Measurements from ENCODE around the gene NCAPG2. TPM values are rescaled to one million over a fixed set of nuclear protein-coding genes. Genes with fewer than 3 reads are reported as not detected.

NCAPG2 gene
- polyA plus RNA-seq, 3 donors from 2014 or later = 3.5 to 7.9 (median 5.7) TPM

GRCh38 chr7:158602905-158603772 is 101.5 kb downstream of the NCAPG2 start:
- H3K36me3 Mint-ChIP-seq = peaks cover 0 to 4% (median 3%) of the 10 kb centered on the region in 3 donors
- peaks cover 0 to 2% (median 0%) of the 10 kb centered on the region in 3 donors for H3K27me3 Mint-ChIP-seq (ENCODE audit: low read depth in 3 of 3)
- no peaks in the 10 kb centered on the region for H3K9me3 Mint-ChIP-seq
- no peak overlapping the region for H3K4me3 Mint-ChIP-seq
- no peak overlapping the region for H3K27ac Mint-ChIP-seq
- DNase-seq = no peak
- no peaks in the 10 kb centered on the region for H3K4me1 Mint-ChIP-seq

DNA sequence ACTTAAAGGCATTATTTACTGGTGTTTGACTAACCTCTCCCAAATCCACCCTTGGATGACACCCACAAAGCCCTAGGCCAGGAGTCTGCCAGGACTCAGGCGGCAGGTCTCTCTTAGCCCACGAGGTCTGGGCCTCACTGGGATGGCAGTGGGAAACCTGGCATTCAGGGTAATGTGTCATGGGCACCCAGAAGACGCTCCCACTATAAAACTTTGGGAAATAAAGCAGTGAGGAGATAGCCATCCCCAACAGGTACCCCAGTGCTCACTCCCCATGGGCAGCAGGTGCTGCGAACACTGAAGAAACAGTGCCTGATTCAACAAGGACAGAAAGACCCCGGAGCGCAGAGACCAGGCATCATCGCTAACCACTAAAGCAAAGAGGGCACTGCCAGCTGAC is 102.6 kb downstream of the NCAPG2 start:
- no peak for DNase-seq
- no peak overlapping the region for H3K27ac Mint-ChIP-seq
- no peaks in the 10 kb centered on the region for H3K9me3 Mint-ChIP-seq
- H3K36me3 Mint-ChIP-seq = peaks cover 0 to 4% (median 3%) of the 10 kb centered on the region in 3 donors
- no peaks in the 10 kb centered on the region for H3K4me1 Mint-ChIP-seq
- H3K4me3 Mint-ChIP-seq = no peak overlapping the region
- H3K27me3 Mint-ChIP-seq (ENCODE audit: low read depth in 3 of 3) = peaks cover 0 to 2% (median 2%) of the 10 kb centered on the region in 3 donors

- peaks cover 0 to 2% (median 2%) of the 10 kb centered on the region in 3 donors for H3K27me3 Mint-ChIP-seq (ENCODE audit: low read depth in 3 of 3)
- H3K9me3 Mint-ChIP-seq = peaks cover 0 to 3% (median 0%) of the 10 kb centered on the region in 6 donors
- H3K4me1 Mint-ChIP-seq = no peaks in the 10 kb centered on the region
- H3K4me3 Mint-ChIP-seq = no peak overlapping the region
- H3K36me3 Mint-ChIP-seq = no peaks in the 10 kb centered on the region
- no peak overlapping the region for H3K27ac Mint-ChIP-seq
- no peak for DNase-seq
Measured at GRCh38 chr7:158601090-158601489, 103.5 kb downstream of the NCAPG2 start.

DNA sequence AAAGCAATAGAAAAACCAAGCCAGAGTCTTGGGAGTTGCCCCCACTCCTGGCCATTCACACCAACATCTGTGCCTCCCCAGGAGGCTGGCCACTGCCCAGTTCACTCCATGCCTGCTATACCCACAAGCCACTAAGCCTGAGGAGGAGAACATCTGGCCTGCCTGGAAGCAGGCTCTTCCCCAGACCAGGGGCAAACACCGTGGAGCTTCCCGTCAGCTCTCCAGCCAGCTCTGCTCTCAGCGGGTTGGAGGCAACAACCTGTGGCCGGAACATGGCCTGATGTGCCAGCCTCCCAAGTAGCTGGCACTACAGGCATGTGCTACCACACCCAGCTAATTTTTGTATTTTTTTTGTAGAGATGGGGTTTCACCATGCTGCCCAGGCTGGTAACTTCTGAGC is 107.9 kb downstream of the NCAPG2 start:
- Mint-ChIP-seq H3K9me3 (peaks cover 0 to 7% (median 2%) of the 10 kb centered on the region in 6 donors), H3K36me3 (no peaks in the 10 kb centered on the region), H3K27ac (peak overlapping the region in 1 of 6 donors; percentile 24), H3K27me3 (ENCODE audit: low read depth in 3 of 3) (peaks cover 2 to 11% (median 10%) of the 10 kb centered on the region in 3 donors), H3K4me1 (no peaks in the 10 kb centered on the region), H3K4me3 (peak overlapping the region in 1 of 5 donors; percentile 30)
- DNase-seq = no peak

GRCh38 chr7:158596309-158596708 is 108.3 kb downstream of the NCAPG2 start:
- peaks cover 2 to 11% (median 10%) of the 10 kb centered on the region in 3 donors for H3K27me3 Mint-ChIP-seq (ENCODE audit: low read depth in 3 of 3)
- peaks cover 0 to 7% (median 2%) of the 10 kb centered on the region in 6 donors for H3K9me3 Mint-ChIP-seq
- no peaks in the 10 kb centered on the region for H3K4me1 Mint-ChIP-seq
- no peak for DNase-seq
- peak overlapping the region in 2 of 6 donors; percentile 38 to 65 for H3K27ac Mint-ChIP-seq
- H3K4me3 Mint-ChIP-seq = peak overlapping the region in 1 of 5 donors; percentile 30
- no peaks in the 10 kb centered on the region for H3K36me3 Mint-ChIP-seq

DNA sequence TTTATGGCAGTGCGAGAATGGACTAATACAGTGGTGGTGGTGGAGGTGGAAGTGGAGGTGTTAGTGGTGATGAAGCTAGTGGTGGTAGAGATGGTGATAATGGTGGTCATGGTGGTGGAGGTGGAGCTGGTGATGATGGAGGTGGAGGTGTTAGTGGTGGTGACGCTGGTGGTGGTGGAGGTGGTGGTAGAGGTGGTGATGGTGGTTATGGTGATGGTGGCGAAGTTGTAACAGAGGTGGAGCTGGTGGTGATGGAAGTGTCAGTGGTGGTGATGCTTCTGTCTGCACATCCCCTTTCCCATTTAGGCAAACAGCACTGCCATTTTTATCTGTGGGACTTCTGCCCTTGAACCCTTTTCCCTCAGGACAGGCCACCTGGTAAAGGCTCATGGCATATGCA is 109.5 kb downstream of the NCAPG2 start:
- Mint-ChIP-seq H3K4me3 (no peak overlapping the region), H3K27me3 (ENCODE audit: low read depth in 3 of 3) (peaks cover 5 to 11% (median 8%) of the 10 kb centered on the region in 3 donors), H3K4me1 (no peaks in the 10 kb centered on the region), H3K27ac (no peak overlapping the region), H3K9me3 (peaks cover 0 to 7% (median 2%) of the 10 kb centered on the region in 6 donors), H3K36me3 (no peaks in the 10 kb centered on the region)
- DNase-seq = peak; percentile 23 to 32 (median 29)

- DNase-seq = no peak
- Mint-ChIP-seq H3K36me3 (no peaks in the 10 kb centered on the region), H3K4me3 (no peak overlapping the region), H3K27ac (no peak overlapping the region), H3K4me1 (peaks cover 0 to 6% of the 10 kb centered on the region in 2 donors), H3K9me3 (peaks cover 0 to 7% (median 2%) of the 10 kb centered on the region in 6 donors), H3K27me3 (ENCODE audit: low read depth in 3 of 3) (peaks cover 8 to 11% (median 11%) of the 10 kb centered on the region in 3 donors)
Measured at GRCh38 chr7:158592541-158592940, 112.1 kb downstream of the NCAPG2 start.

GRCh38 chr7:158591944-158592343 is 112.7 kb downstream of the NCAPG2 start:
- H3K9me3 Mint-ChIP-seq = peaks cover 0 to 7% (median 2%) of the 10 kb centered on the region in 6 donors

GRCh38 chr7:158590181-158590530 is 114.4 kb downstream of the NCAPG2 start:
- H3K27ac Mint-ChIP-seq = no peak overlapping the region
- no peaks in the 10 kb centered on the region for H3K36me3 Mint-ChIP-seq
- peaks cover 8 to 14% of the 10 kb centered on the region in 2 donors for H3K4me1 Mint-ChIP-seq
- H3K9me3 Mint-ChIP-seq = peaks cover 0 to 9% (median under 1%) of the 10 kb centered on the region in 6 donors
- peaks cover 13 to 17% (median 17%) of the 10 kb centered on the region in 3 donors for H3K27me3 Mint-ChIP-seq (ENCODE audit: low read depth in 3 of 3)
- DNase-seq = no peak
- no peak overlapping the region for H3K4me3 Mint-ChIP-seq

More at GRCh38 chr7:158591944-158592343, 112.7 kb downstream of the NCAPG2 start:
- no peak for DNase-seq
- H3K36me3 Mint-ChIP-seq = no peaks in the 10 kb centered on the region
- no peak overlapping the region for H3K4me3 Mint-ChIP-seq
- H3K27ac Mint-ChIP-seq = no peak overlapping the region
- peaks cover 0 to 6% of the 10 kb centered on the region in 2 donors for H3K4me1 Mint-ChIP-seq
- H3K27me3 Mint-ChIP-seq (ENCODE audit: low read depth in 3 of 3) = peaks cover 8 to 11% (median 8%) of the 10 kb centered on the region in 3 donors

DNA sequence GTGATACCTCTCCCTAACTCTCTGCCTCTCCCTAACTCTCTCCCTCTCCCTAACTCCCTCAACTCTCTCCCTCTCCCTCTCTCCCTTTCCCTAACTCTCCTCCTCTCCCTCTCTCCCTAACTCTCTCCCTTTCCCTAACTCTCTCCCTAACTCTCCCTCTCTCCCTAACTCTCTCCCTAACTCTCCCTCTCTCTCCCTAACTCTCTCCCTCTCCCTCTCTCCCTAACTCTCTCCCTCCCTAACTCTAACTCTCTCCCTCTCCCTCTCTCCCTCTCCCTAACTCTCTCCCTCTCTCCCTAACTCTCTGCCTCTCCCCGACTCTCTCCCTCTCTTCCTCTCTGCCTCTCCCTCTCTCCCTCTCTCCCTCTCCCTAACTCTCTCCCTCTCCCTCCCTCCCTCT is 115.0 kb downstream of the NCAPG2 start:
- no peaks in the 10 kb centered on the region for H3K36me3 Mint-ChIP-seq
- H3K9me3 Mint-ChIP-seq = peaks cover 0 to 9% (median under 1%) of the 10 kb centered on the region in 6 donors
- peaks cover 8 to 14% of the 10 kb centered on the region in 2 donors for H3K4me1 Mint-ChIP-seq
- no peak for DNase-seq
- peak overlapping the region in 1 of 5 donors; percentile 46 for H3K4me3 Mint-ChIP-seq
- no peak overlapping the region for H3K27ac Mint-ChIP-seq
- H3K27me3 Mint-ChIP-seq (ENCODE audit: low read depth in 3 of 3) = peaks cover 13 to 22% (median 21%) of the 10 kb centered on the region in 3 donors

- H3K4me3 Mint-ChIP-seq = peak overlapping the region; percentile 30 to 66 (median 35)
- no peak for DNase-seq
- peaks cover 17 to 27% (median 23%) of the 10 kb centered on the region in 3 donors for H3K27me3 Mint-ChIP-seq (ENCODE audit: low read depth in 3 of 3)
- no peaks in the 10 kb centered on the region for H3K36me3 Mint-ChIP-seq
- H3K9me3 Mint-ChIP-seq = peaks cover 0 to 9% (median under 1%) of the 10 kb centered on the region in 6 donors
- peaks cover 8 to 16% of the 10 kb centered on the region in 2 donors for H3K4me1 Mint-ChIP-seq
- peak overlapping the region in 1 of 6 donors; percentile 46 for H3K27ac Mint-ChIP-seq
Measured at GRCh38 chr7:158588878-158589442, 115.6 kb downstream of the NCAPG2 start.

DNA sequence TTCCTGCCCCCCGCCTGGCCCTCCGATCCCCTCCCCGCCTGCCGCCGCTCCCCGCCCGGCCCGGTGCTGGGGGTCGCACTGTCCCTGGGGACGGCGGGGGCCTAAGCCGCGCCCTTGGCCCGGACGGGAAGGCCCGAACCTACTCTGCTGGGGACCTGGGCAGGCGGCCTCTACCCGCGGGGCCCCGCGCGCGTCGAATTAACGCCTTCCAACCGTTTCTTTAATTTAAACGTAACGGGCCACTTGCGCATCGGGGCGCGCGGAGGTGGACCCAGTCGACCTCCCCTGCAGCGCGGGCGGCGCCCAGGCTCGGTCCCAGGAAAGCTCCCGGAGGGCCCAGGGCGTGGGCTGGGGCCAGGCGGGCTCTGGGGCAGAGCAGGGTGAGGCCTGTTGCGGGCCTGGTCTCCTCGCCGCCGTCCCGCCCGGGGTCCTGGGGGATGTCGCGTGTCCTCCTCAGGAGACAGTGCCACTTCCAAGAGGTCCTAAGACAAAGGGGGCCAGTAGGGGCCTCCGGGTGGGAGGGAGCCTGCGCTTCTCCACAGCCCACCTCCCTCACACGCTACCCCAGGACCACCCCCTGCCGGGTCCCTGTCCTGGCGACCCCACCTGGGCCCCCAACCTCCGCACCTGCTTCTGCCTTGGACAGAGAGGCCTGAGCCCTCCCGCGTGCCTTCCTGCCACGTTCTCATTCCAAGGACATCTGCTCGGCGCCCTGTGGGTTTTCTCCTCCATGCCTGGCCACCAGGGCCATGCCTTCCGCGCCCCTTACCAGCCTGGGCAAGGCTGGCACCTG is 116.3 kb downstream of the NCAPG2 start:
- H3K9me3 Mint-ChIP-seq = peaks cover 0 to 11% (median under 1%) of the 10 kb centered on the region in 6 donors
- DNase-seq = no peak
- no peak overlapping the region for H3K27ac Mint-ChIP-seq
- H3K4me1 Mint-ChIP-seq = peaks cover 8 to 16% of the 10 kb centered on the region in 2 donors
- H3K36me3 Mint-ChIP-seq = no peaks in the 10 kb centered on the region
- peaks cover 20 to 29% (median 28%) of the 10 kb centered on the region in 3 donors for H3K27me3 Mint-ChIP-seq (ENCODE audit: low read depth in 3 of 3)
- H3K4me3 Mint-ChIP-seq = peak overlapping the region; percentile 30 to 66 (median 35)
